ENCODE measurements around the gene SRR.
"Not testable (repeated sequence)": the region's sequence is repeated elsewhere in the genome, so short reads cannot be mapped to it uniquely, and the experiment has no call there.

The SRR gene

DNA sequence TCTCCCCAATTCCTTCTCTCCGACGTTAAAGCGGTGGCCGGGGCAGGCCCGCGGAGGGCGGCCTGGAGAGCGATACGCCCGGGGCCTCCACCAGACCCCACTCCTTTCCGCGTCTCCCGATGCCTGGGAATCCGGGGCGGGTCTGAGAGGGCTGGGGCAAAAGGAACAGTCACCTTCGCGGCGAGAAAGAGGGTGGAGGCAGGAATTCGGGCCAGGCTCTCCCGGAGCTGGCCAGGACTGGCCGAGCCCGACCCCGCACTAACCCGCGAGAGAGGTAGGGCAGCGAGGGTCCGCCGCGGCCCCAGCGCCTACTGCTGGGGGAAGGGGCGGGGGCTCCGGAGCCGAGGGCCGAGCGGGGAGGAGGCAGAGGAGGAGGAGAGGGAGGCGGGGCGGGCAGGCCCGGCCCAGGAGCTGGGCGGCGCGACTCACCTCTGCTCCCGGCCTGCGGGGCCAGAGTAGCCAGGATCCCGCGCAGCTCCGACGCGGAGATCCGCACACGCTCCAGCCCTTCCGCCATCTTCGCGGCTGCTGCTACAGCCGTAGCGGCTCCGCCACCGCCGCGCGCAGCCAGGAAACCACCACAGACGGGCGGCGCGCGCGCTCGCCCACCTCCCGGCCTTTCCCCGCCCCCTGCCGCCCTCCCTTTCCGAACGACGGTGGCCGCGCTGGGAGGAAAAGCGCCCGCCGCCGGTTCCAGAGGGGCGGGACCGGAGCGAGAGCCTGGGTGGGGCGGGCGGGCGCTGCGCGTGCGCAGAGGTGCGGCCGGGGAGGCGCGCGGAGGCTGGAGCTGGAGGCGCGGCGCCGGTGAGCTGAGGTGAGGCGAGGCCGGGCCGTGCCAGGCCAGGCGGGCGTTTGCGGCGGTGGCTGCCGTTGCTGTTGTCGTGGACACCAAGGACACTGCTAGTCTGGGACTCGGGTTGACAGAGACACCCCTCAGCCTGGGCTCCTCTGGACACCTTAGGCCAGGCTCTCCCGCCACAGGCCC, at the start of gene SRR, which contains the start of gene SMG6:
SRR (plus strand) TSS at position 747 of the 985 bp plus-strand sequence. CDS start 11,611 bp downstream, outside the sequence.
SMG6 (minus strand) TSS at position 582 of the 985 bp plus-strand sequence; CDS start at position 517, 65 bp downstream.
- no peaks in the 10 kb centered on the region for H3K9me3 ChIP-seq (ENCODE audit: low read length)
- peaks cover 18% of the 10 kb centered on the region for H3K4me1 ChIP-seq (ENCODE audit: insufficient read depth, low read length)
- H3K36me3 ChIP-seq (ENCODE audit: insufficient read depth, low read length), result peaks cover 17% of the 10 kb centered on the region
- peak within 1 kb of the TSS; percentile 86 for H3K9ac ChIP-seq (ENCODE audit: low read length)
- H3K27ac ChIP-seq (ENCODE audit: low read depth, low read length), result peak within 1 kb of the TSS; percentile 84
- no peaks in the 10 kb centered on the region for H3K27me3 ChIP-seq (ENCODE audit: control insufficient read depth in 1 of 2, insufficient read depth in 2 of 2, low read length in 2 of 2)
- H3K4me3 ChIP-seq (ENCODE audit: low read depth in 1 of 2, low read length in 2 of 2), result peak within 1 kb of the TSS; percentile 78 to 93

DNA sequence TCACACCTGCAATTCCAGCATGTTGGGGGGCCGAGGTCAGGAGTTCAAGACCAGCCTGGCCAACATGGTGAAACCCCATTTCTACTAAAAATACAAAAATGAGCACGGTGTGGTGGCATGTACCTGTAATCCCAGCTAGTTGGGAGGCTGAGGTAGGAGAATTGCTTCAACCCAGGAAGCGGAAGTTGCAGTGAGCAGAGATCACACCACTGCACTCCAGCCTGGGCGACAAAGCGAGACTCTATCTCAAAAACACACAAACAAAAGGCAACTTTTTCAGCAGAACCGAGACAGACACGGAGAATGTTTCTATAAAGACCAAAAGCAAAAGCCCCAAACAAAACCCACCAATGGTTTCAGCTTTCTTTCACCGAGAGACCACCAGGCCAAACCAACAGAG, 44.9 kb upstream of the SRR start:
- not testable (repeated sequence) for H3K9ac ChIP-seq (ENCODE audit: low read length); H3K36me3 ChIP-seq (ENCODE audit: insufficient read depth, low read length); H3K27ac ChIP-seq (ENCODE audit: low read depth, low read length); H3K4me3 ChIP-seq (ENCODE audit: low read depth in 1 of 2, low read length in 2 of 2); H3K27me3 ChIP-seq (ENCODE audit: control insufficient read depth in 1 of 2, insufficient read depth in 2 of 2, low read length in 2 of 2); H3K9me3 ChIP-seq (ENCODE audit: low read length)
- H3K4me1 ChIP-seq (ENCODE audit: insufficient read depth, low read length), result peaks cover 37% of the 10 kb centered on the region

GRCh38 chr17:2259769-2260536, 43.8 kb upstream of the SRR start:
- no peak overlapping the region for H3K9ac ChIP-seq (ENCODE audit: low read length)
- H3K27ac ChIP-seq (ENCODE audit: low read depth, low read length), result peak overlapping the region; percentile 47
- H3K27me3 ChIP-seq (ENCODE audit: control insufficient read depth in 1 of 2, insufficient read depth in 2 of 2, low read length in 2 of 2), result no peaks in the 10 kb centered on the region
- H3K4me3 ChIP-seq (ENCODE audit: low read depth in 1 of 2, low read length in 2 of 2), result no peak overlapping the region
- no peaks in the 10 kb centered on the region for H3K9me3 ChIP-seq (ENCODE audit: low read length)
- peaks cover 42% of the 10 kb centered on the region for H3K4me1 ChIP-seq (ENCODE audit: insufficient read depth, low read length)
- H3K36me3 ChIP-seq (ENCODE audit: insufficient read depth, low read length), result no peaks in the 10 kb centered on the region

- H3K36me3 ChIP-seq (ENCODE audit: insufficient read depth, low read length), result no peaks in the 10 kb centered on the region
- no peak overlapping the region for H3K4me3 ChIP-seq (ENCODE audit: low read depth in 1 of 2, low read length in 2 of 2)
- no peaks in the 10 kb centered on the region for H3K9me3 ChIP-seq (ENCODE audit: low read length)
- H3K27ac ChIP-seq (ENCODE audit: low read depth, low read length), result peak overlapping the region; percentile 38
- H3K4me1 ChIP-seq (ENCODE audit: insufficient read depth, low read length), result peaks cover 42% of the 10 kb centered on the region
- no peak overlapping the region for H3K9ac ChIP-seq (ENCODE audit: low read length)
- no peaks in the 10 kb centered on the region for H3K27me3 ChIP-seq (ENCODE audit: control insufficient read depth in 1 of 2, insufficient read depth in 2 of 2, low read length in 2 of 2)
Observed at GRCh38 chr17:2262135-2262587, 41.6 kb upstream of the SRR start.

GRCh38 chr17:2263183-2264066, 40.3 kb upstream of the SRR start:
- Histone ChIP-seq H3K27ac (ENCODE audit: low read depth, low read length) (peak overlapping the region; percentile 70), H3K4me3 (ENCODE audit: low read depth in 1 of 2, low read length in 2 of 2) (no peak overlapping the region), H3K9ac (ENCODE audit: low read length) (no peak overlapping the region)

GRCh38 chr17:2264067-2264860, 39.5 kb upstream of the SRR start:
- Histone ChIP-seq H3K27ac (ENCODE audit: low read depth, low read length) (peak overlapping the region; percentile 70), H3K4me1 (ENCODE audit: insufficient read depth, low read length) (peaks cover 42% of the 10 kb centered on the region), H3K36me3 (ENCODE audit: insufficient read depth, low read length) (no peaks in the 10 kb centered on the region), H3K9me3 (ENCODE audit: low read length) (no peaks in the 10 kb centered on the region), H3K9ac (ENCODE audit: low read length) (no peak overlapping the region), H3K27me3 (ENCODE audit: control insufficient read depth in 1 of 2, insufficient read depth in 2 of 2, low read length in 2 of 2) (no peaks in the 10 kb centered on the region), H3K4me3 (ENCODE audit: low read depth in 1 of 2, low read length in 2 of 2) (no peak overlapping the region)

More at GRCh38 chr17:2263183-2264066, 40.3 kb upstream of the SRR start:
- H3K4me1 ChIP-seq (ENCODE audit: insufficient read depth, low read length), result peaks cover 42% of the 10 kb centered on the region
- no peaks in the 10 kb centered on the region for H3K27me3 ChIP-seq (ENCODE audit: control insufficient read depth in 1 of 2, insufficient read depth in 2 of 2, low read length in 2 of 2)
- H3K9me3 ChIP-seq (ENCODE audit: low read length), result no peaks in the 10 kb centered on the region
- H3K36me3 ChIP-seq (ENCODE audit: insufficient read depth, low read length), result no peaks in the 10 kb centered on the region

- H3K9me3 ChIP-seq (ENCODE audit: low read length); H3K27ac ChIP-seq (ENCODE audit: low read depth, low read length); H3K27me3 ChIP-seq (ENCODE audit: control insufficient read depth in 1 of 2, insufficient read depth in 2 of 2, low read length in 2 of 2); H3K36me3 ChIP-seq (ENCODE audit: insufficient read depth, low read length); H3K4me3 ChIP-seq (ENCODE audit: low read depth in 1 of 2, low read length in 2 of 2); H3K9ac ChIP-seq (ENCODE audit: low read length): not testable (repeated sequence)
- peaks cover 33% of the 10 kb centered on the region for H3K4me1 ChIP-seq (ENCODE audit: insufficient read depth, low read length)
Observed at GRCh38 chr17:2265166-2265565, 38.6 kb upstream of the SRR start.

- no peak overlapping the region for H3K4me3 ChIP-seq (ENCODE audit: low read depth in 1 of 2, low read length in 2 of 2)
- H3K9ac ChIP-seq (ENCODE audit: low read length), result no peak overlapping the region
- peaks cover 29% of the 10 kb centered on the region for H3K4me1 ChIP-seq (ENCODE audit: insufficient read depth, low read length)
- H3K9me3 ChIP-seq (ENCODE audit: low read length), result no peaks in the 10 kb centered on the region
- peaks cover 13% of the 10 kb centered on the region for H3K36me3 ChIP-seq (ENCODE audit: insufficient read depth, low read length)
- H3K27me3 ChIP-seq (ENCODE audit: control insufficient read depth in 1 of 2, insufficient read depth in 2 of 2, low read length in 2 of 2), result no peaks in the 10 kb centered on the region
- no peak overlapping the region for H3K27ac ChIP-seq (ENCODE audit: low read depth, low read length)
Observed at GRCh38 chr17:2266045-2266864, 37.5 kb upstream of the SRR start.

- no peak overlapping the region for H3K27ac ChIP-seq (ENCODE audit: low read depth, low read length)
- H3K9me3 ChIP-seq (ENCODE audit: low read length), result no peaks in the 10 kb centered on the region
- peaks cover 24% of the 10 kb centered on the region for H3K4me1 ChIP-seq (ENCODE audit: insufficient read depth, low read length)
- H3K27me3 ChIP-seq (ENCODE audit: control insufficient read depth in 1 of 2, insufficient read depth in 2 of 2, low read length in 2 of 2), result no peaks in the 10 kb centered on the region
- H3K9ac ChIP-seq (ENCODE audit: low read length), result no peak overlapping the region
- no peak overlapping the region for H3K4me3 ChIP-seq (ENCODE audit: low read depth in 1 of 2, low read length in 2 of 2)
- H3K36me3 ChIP-seq (ENCODE audit: insufficient read depth, low read length), result peaks cover 13% of the 10 kb centered on the region
Observed at GRCh38 chr17:2266865-2267228, 36.9 kb upstream of the SRR start.

- H3K27me3 ChIP-seq (ENCODE audit: control insufficient read depth in 1 of 2, insufficient read depth in 2 of 2, low read length in 2 of 2), result no peaks in the 10 kb centered on the region
- H3K4me1 ChIP-seq (ENCODE audit: insufficient read depth, low read length), result peaks cover 19% of the 10 kb centered on the region
- H3K9me3 ChIP-seq (ENCODE audit: low read length), result no peaks in the 10 kb centered on the region
- H3K36me3 ChIP-seq (ENCODE audit: insufficient read depth, low read length), result peaks cover 17% of the 10 kb centered on the region
- no peak overlapping the region for H3K9ac ChIP-seq (ENCODE audit: low read length)
- no peak overlapping the region for H3K27ac ChIP-seq (ENCODE audit: low read depth, low read length)
- no peak overlapping the region for H3K4me3 ChIP-seq (ENCODE audit: low read depth in 1 of 2, low read length in 2 of 2)
Observed at GRCh38 chr17:2267354-2267753, 36.4 kb upstream of the SRR start.

All from muscle layer of colon (tissue), 2 donors.